C4-2B (cell line): Measurements from ENCODE around the gene OSBPL9.

Experiments
- CTCF ChIP-seq: fragments of 450-650 bp; conservative IDR thresholded peaks from 2 replicates; pipeline ENCODE4 v1.5.1; 2017; ENCODE audit warnings: mild to moderate bottlenecking
- ZFX ChIP-seq: fragments of 450-650 bp; IDR thresholded peaks from 2 replicates; pipeline ENCODE4 v1.6.1; 2017

GRCh38 chr1:51616903-51617708 is at the start of gene OSBPL9:
- TF ChIP-seq CTCF (no peak), ZFX (no peak)
